ENCODE data around the gene MORF4L1.

MORF4L1 gene

DNA sequence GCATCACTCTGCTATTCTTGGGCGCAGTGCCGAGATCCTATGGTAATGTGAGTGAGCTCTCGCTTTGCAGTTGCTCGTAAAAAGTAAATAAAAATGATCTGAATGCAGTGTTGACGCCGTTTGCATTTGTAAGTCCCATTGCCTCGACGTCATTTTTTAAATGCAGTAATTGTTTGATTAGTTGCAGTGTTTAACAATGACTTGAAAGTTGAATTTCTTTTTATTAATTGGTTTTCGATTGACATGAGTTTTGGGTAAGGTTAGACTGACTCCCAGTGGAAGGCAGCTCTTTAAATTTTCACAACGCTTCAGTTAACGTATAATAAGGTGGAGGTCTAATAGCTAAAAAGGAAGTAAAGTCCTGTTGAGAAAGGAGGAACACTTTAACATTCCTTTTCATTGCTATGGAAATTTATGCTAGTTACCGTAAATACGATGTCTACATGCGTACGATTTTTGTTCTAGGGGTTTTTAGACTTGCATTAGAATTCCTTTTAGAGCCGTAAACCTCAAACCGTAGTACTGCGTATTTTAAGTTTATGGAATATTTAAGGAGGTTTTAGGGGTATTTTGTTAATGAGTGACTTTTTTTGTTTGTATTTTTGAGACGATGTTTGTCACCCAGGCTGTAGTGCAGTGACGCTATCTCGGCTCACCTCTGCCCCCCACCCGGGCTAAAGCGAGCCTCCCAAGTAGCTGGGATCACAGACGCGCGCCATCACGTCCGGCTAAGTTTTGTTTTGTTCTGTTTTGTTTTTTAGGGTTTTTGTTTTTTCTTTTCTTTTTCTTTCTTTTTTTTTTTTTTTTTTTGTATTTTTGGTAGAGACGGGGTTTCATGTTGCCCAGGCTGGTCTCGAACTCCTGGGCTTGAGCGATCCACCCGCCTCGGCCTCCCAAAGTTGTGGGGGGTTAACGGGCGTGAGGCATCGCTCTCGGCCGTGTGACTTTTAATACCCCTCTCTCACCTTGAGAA is 1.4 kb downstream of the MORF4L1 start:
- TF ChIP-seq, protein P1, sequence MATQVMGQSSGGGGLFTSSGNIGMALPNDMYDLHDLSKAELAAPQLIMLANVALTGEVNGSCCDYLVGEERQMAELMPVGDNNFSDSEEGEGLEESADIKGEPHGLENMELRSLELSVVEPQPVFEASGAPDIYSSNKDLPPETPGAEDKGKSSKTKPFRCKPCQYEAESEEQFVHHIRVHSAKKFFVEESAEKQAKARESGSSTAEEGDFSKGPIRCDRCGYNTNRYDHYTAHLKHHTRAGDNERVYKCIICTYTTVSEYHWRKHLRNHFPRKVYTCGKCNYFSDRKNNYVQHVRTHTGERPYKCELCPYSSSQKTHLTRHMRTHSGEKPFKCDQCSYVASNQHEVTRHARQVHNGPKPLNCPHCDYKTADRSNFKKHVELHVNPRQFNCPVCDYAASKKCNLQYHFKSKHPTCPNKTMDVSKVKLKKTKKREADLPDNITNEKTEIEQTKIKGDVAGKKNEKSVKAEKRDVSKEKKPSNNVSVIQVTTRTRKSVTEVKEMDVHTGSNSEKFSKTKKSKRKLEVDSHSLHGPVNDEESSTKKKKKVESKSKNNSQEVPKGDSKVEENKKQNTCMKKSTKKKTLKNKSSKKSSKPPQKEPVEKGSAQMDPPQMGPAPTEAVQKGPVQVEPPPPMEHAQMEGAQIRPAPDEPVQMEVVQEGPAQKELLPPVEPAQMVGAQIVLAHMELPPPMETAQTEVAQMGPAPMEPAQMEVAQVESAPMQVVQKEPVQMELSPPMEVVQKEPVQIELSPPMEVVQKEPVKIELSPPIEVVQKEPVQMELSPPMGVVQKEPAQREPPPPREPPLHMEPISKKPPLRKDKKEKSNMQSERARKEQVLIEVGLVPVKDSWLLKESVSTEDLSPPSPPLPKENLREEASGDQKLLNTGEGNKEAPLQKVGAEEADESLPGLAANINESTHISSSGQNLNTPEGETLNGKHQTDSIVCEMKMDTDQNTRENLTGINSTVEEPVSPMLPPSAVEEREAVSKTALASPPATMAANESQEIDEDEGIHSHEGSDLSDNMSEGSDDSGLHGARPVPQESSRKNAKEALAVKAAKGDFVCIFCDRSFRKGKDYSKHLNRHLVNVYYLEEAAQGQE (IDR thresholded peaks at IDR 0.05; ENCODE audit: insufficient read depth in 1 of 2, low read depth in 2 of 2, low read length in 2 of 2), result no peak
- TF ChIP-seq SIN3A (IDR thresholded peaks at IDR 0.05; ENCODE audit: borderline replicate concordance, insufficient read depth, low read length), result peak; percentile 33; the same call in 1 of the 2 replicates

DNA sequence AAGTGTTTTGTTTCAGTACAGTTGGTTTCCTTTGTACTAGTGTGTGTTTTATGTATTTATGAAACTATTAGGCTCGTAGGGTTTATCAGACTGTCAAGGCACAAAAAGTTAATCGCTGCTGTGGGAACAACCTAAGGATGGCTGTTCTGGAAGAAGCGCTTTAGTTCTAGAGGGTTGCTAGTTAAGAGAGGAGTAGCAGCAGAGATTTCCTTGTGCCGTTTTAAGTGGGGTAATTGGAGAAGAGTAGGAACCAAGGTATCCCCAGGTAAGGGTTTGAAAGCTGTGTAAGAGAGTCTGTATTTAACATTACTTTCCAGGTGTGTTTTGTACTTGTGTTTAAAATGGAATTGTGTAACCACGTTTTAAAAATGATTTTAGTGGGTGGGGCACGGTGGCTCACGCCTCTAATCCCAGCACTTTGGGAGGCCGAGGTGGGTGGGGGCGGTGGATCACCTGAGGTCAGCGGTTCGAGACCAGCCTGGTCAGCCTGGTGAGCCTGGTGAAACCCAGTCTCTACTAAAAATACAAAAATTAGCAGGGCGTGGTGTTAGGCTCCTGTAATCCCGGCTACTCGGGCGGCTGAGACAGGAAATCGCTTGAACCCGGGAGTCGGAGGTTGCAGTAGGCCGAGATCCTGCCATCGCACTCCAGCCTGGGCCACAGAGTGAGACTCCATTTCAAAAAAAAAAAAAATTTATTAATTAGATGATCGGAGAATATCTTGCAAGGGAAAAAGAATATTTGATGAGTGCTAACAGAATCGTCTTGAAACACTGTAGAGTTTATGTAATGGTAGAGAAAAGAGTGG is 2.6 kb downstream of the MORF4L1 start:
- TF ChIP-seq SIN3A (IDR thresholded peaks at IDR 0.05; ENCODE audit: borderline replicate concordance, insufficient read depth, low read length) (no peak), FOXP2 (optimal IDR thresholded peaks at IDR 0.05; ENCODE audit: borderline replicate concordance, extremely low read depth, extremely low read length, insufficient read depth) (no peak), TAF1 (IDR thresholded peaks at IDR 0.05; ENCODE audit: borderline replicate concordance, insufficient read depth, low read length) (no peak), POLR2AphosphoS5 (IDR thresholded peaks at IDR 0.05; ENCODE audit: low read depth, low read length) (no peak)
- TF ChIP-seq, protein P1 (IDR thresholded peaks at IDR 0.05; ENCODE audit: insufficient read depth in 1 of 2, low read depth in 2 of 2, low read length in 2 of 2), result no peak

DNA sequence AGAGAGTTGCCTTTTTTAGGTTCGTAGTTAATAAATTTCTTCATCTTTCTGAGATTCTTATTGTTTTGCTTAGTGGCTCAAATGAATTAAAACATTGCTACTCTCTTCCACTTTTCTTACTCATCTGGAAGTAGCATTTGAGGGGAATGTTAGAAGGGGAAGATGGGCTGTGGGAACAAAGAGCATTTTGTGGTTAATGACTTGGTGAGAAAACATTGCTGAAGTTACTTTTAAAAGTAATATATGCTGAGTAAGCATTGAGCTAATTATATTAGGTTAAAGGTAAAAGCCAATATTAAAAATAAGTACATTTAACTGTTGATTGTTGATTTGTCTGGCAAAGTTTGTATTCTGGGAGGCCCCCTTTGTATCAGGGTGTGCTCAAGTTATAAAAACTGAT is 5.7 kb downstream of the MORF4L1 start:
- TF ChIP-seq SIN3A (IDR thresholded peaks at IDR 0.05; ENCODE audit: borderline replicate concordance, insufficient read depth, low read length), result no peak

DNA sequence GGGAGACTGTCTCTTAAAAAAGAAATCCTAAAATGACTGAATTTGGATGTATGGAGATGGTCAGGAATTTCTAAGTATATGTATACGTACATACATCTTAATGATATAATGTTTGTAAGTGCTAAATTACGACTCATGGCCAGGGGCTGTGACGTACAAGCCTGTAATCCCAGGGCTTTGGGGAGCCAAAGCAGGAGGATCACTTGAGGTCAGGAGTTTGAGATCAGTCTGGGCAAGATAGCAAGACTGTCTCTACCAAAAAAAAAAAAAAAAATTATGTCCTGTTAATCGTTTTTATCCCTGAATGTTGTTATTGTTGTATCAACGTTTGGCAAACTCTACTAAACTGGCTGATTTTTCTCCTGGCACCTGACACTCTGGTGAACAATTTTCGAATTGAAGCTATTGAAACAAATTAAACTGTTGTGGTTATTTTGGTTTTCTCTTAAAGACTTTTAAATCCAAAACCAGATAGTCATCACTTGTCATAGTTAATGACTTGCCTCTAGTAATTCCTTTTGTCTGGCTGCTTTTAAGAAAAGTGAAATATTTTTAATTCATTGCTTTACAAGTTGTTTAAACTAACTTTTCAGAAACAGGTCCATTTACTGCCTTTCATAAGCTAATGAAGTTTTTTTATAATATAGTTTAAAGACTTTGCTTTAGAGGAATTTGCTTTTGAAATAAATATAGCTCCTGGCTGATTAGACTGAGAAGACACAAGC is 7.0 kb downstream of the MORF4L1 start:
- no peak for TF ChIP-seq TAF1 (IDR thresholded peaks at IDR 0.05; ENCODE audit: borderline replicate concordance, insufficient read depth, low read length)
- TF ChIP-seq SIN3A (IDR thresholded peaks at IDR 0.05; ENCODE audit: borderline replicate concordance, insufficient read depth, low read length), result no peak
- no peak for TF ChIP-seq POLR2AphosphoS5 (IDR thresholded peaks at IDR 0.05; ENCODE audit: low read depth, low read length)
- TF ChIP-seq, protein P1 (IDR thresholded peaks at IDR 0.05; ENCODE audit: insufficient read depth in 1 of 2, low read depth in 2 of 2, low read length in 2 of 2), result no peak
- TF ChIP-seq FOXP2 (optimal IDR thresholded peaks at IDR 0.05; ENCODE audit: borderline replicate concordance, extremely low read depth, extremely low read length, insufficient read depth), result no peak

DNA sequence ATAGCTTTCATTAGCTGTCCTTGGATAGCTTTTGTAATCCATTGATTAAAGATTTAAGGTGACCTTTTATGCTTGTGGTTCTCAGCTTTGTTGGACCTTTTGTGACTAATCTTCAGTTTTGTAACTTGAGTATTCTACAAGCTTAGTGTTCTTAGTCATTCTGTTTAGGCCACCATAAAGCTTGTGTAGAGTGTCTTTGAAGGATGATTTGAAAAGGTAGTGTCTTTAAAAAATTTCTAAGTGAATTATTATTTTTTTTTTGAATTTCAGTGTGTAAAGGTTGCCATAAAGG is 7.5 kb downstream of the MORF4L1 start:
- no peak for TF ChIP-seq FOXP2 (optimal IDR thresholded peaks at IDR 0.05; ENCODE audit: borderline replicate concordance, extremely low read depth, extremely low read length, insufficient read depth)
- TF ChIP-seq POLR2AphosphoS5 (IDR thresholded peaks at IDR 0.05; ENCODE audit: low read depth, low read length), result no peak
- no peak for TF ChIP-seq TAF1 (IDR thresholded peaks at IDR 0.05; ENCODE audit: borderline replicate concordance, insufficient read depth, low read length)
- no peak for TF ChIP-seq SIN3A (IDR thresholded peaks at IDR 0.05; ENCODE audit: borderline replicate concordance, insufficient read depth, low read length)
- TF ChIP-seq, protein P1 (IDR thresholded peaks at IDR 0.05; ENCODE audit: insufficient read depth in 1 of 2, low read depth in 2 of 2, low read length in 2 of 2), result no peak

Data from PFSK-1 (cell line).